H1 (cell line): Measurements from ENCODE around the gene ADGRG2. TPM values are rescaled to one million over a fixed set of nuclear protein-coding genes. Genes with fewer than 3 reads are reported as not detected.

Source experiments
- CTCF ChIA-PET: fragments of 300-600 bp; sonication (Branson Sonifier 250); formaldehyde crosslinking; loops from one replicate; lab custom pipeline; 2021; ENCODE audit not compliant: partially characterized antibody; lab: Charles Lee
- POLR2A ChIA-PET: fragments of 300-600 bp; sonication (Branson Sonifier 250); formaldehyde crosslinking; loops from one replicate; lab custom pipeline; 2021; ENCODE audit warnings: inconsistent platforms; ENCODE audit not compliant: partially characterized antibody; lab: Charles Lee
- DNase-seq, 2 experiments: peaks; one replicate each; pipeline versions ENCODE4 v3.0.0 to v3.0.0-alpha.2; 2010 to 2022; ENCODE audit warnings: low spot score in 2 of 2, low read depth in 1 of 2, mixed read lengths in 1 of 2
- FAIRE-seq: peaks from 2 replicates; lab custom pipeline; 2011; peaks lifted over from hg19 to GRCh38; lab: Jason Lieb, UNC
- H2AFZ ChIP-seq: 2 replicates; pipeline ENCODE4 v1.8.1; 2012; ENCODE audit warnings: low read length, inconsistent platforms
- H2AK5ac ChIP-seq: 2 replicates; pipeline ENCODE4 v1.6.1; 2013; ENCODE audit warnings: low read depth, low read length
- H2BK120ac ChIP-seq: replicated peaks from 2 replicates; pipeline ENCODE3; 2013; ENCODE audit warnings: low read depth, low read length, inconsistent platforms
- H2BK12ac ChIP-seq: 2 replicates; pipeline ENCODE4 v1.6.1; 2013; ENCODE audit warnings: low read depth, low read length
- H2BK15ac ChIP-seq: 2 replicates; pipeline ENCODE4 v1.6.1; 2013; ENCODE audit warnings: low read length
- H2BK20ac ChIP-seq: 2 replicates; pipeline ENCODE4 v1.6.1; 2013; ENCODE audit warnings: low read length
- H2BK5ac ChIP-seq: 2 replicates; pipeline ENCODE4 v1.6.1; 2013; ENCODE audit warnings: low read depth, low read length
- H3K14ac ChIP-seq: 2 replicates; pipeline ENCODE4 v1.6.1; 2013; ENCODE audit warnings: inconsistent platforms; ENCODE audit not compliant: insufficient read length
- H3K18ac ChIP-seq: 2 replicates; pipeline ENCODE4 v1.6.1; 2013; ENCODE audit warnings: low read length; ENCODE audit errors: extremely low read depth
- H3K23ac ChIP-seq: 2 replicates; pipeline ENCODE4 v1.6.1; 2013; ENCODE audit warnings: inconsistent platforms; ENCODE audit not compliant: insufficient read length
- H3K23me2 ChIP-seq: 2 replicates; pipeline ENCODE4 v1.6.1; 2013; ENCODE audit warnings: low read depth, low read length
- H3K27ac ChIP-seq: 2 replicates; pipeline ENCODE4 v1.6.1; 2011; ENCODE audit warnings: low read depth, low read length, inconsistent platforms
- H3K27me3 ChIP-seq, 4 experiments: replicated peaks in 1 of 4; 1 replicate in 1 of 4; 2 replicates in 3 of 4; pipeline versions ENCODE4 v1.6.1 to v1.8.1; 2011 to 2013; ENCODE audit warnings: low read length in 3 of 4, mild to moderate bottlenecking in 3 of 4, inconsistent platforms in 2 of 4, mixed read lengths in 2 of 4, moderate library complexity in 1 of 4; ENCODE audit not compliant: control insufficient read depth in 3 of 4, insufficient read depth in 3 of 4; ENCODE audit errors: extremely low read depth in 1 of 4
- H3K36me3 ChIP-seq, 4 experiments: 2 replicates each; pipeline versions ENCODE4 v1.6.1 to v1.8.1; 2011 to 2013; ENCODE audit warnings: mild to moderate bottlenecking in 4 of 4, low read length in 3 of 4, moderate library complexity in 2 of 4, control low read depth in 1 of 4, inconsistent platforms in 1 of 4; ENCODE audit not compliant: insufficient read depth in 4 of 4, control insufficient read depth in 2 of 4
- H3K4ac ChIP-seq: replicated peaks from 2 replicates; pipeline ENCODE3; 2013; ENCODE audit warnings: low read length, low read depth, mixed read lengths, inconsistent platforms; ENCODE audit not compliant: insufficient read length
- H3K4me1 ChIP-seq, 4 experiments: replicated peaks in 1 of 4; 1 replicate in 1 of 4; 2 replicates in 3 of 4; pipeline versions ENCODE4 v1.6.1 to v1.8.1; 2011 to 2013; ENCODE audit warnings: low read length in 3 of 4, inconsistent platforms in 2 of 4, mixed read lengths in 1 of 4; ENCODE audit not compliant: insufficient read depth in 4 of 4, control insufficient read depth in 3 of 4
- H3K4me2 ChIP-seq, 2 experiments: 2 replicates each; pipeline versions ENCODE4 v1.6.1 to v1.8.1; 2011 to 2013; ENCODE audit warnings: low read depth in 2 of 2, low read length in 2 of 2, control low read depth in 1 of 2, inconsistent platforms in 1 of 2, mild to moderate bottlenecking in 1 of 2; ENCODE audit not compliant: insufficient read depth in 1 of 2
- H3K4me3 ChIP-seq, 4 experiments: fragments of 200-600, 300-600 bp in 1 of 4; sonication (generic), shearing (Covaris generic), sonication (Bioruptor Twin) in 1 of 4; 2 replicates each; pipeline versions ENCODE4 v1.5.1 to v1.8.1; 2011 to 2016; ENCODE audit warnings: low read length in 4 of 4, low read depth in 3 of 4, control low read depth in 2 of 4, inconsistent platforms in 2 of 4, mild to moderate bottlenecking in 2 of 4, mixed read lengths in 1 of 4, moderate library complexity in 1 of 4; ENCODE audit not compliant: insufficient read depth in 2 of 4; ENCODE audit errors: extremely low read depth in 1 of 4
- H3K56ac ChIP-seq: replicated peaks from 2 replicates; pipeline ENCODE3; 2013; ENCODE audit warnings: low read depth, mild to moderate bottlenecking, mixed read lengths, low read length, inconsistent platforms; ENCODE audit not compliant: insufficient read length
- H3K79me1 ChIP-seq: 2 replicates; pipeline ENCODE4 v1.6.1; 2013; ENCODE audit warnings: low read depth, low read length, control low read depth
- H3K79me2 ChIP-seq, 2 experiments: 2 replicates each; pipeline versions ENCODE4 v1.6.1 to v1.8.1; 2012 to 2013; ENCODE audit warnings: low read length in 2 of 2, mild to moderate bottlenecking in 2 of 2, inconsistent platforms in 1 of 2; ENCODE audit not compliant: insufficient read depth in 2 of 2, control insufficient read depth in 1 of 2
- H3K9ac ChIP-seq, 4 experiments: replicated peaks in 1 of 4; 1 replicate in 1 of 4; 2 replicates in 3 of 4; pipeline versions ENCODE4 v1.6.1 to v1.8.1; 2011 to 2013; ENCODE audit warnings: low read depth in 3 of 4, low read length in 3 of 4, control low read depth in 2 of 4, mild to moderate bottlenecking in 2 of 4, moderate library complexity in 2 of 4, inconsistent platforms in 1 of 4; ENCODE audit errors: extremely low read depth in 1 of 4
- H3K9me3 ChIP-seq, 2 experiments: 2 replicates each; pipeline versions ENCODE4 v1.6.1 to v1.8.1; 2012 to 2013; ENCODE audit warnings: mild to moderate bottlenecking in 2 of 2, moderate library complexity in 2 of 2, control low read depth in 1 of 2, inconsistent platforms in 1 of 2, low read depth in 1 of 2, low read length in 1 of 2, mixed read lengths in 1 of 2; ENCODE audit not compliant: insufficient read depth in 2 of 2
- H4K20me1 ChIP-seq, 2 experiments: replicated peaks in 1 of 2; 2 replicates each; pipeline versions ENCODE3 to v1.8.1; 2011 to 2013; ENCODE audit warnings: inconsistent platforms in 2 of 2, low read length in 2 of 2, mild to moderate bottlenecking in 1 of 2; ENCODE audit not compliant: insufficient read depth in 2 of 2, control insufficient read depth in 1 of 2
- H4K5ac ChIP-seq: 2 replicates; pipeline ENCODE4 v1.6.1; 2013; ENCODE audit warnings: low read length, low read depth, mixed read lengths, inconsistent platforms; ENCODE audit not compliant: insufficient read length
- H4K8ac ChIP-seq: 2 replicates; pipeline ENCODE4 v1.8.0; 2013; ENCODE audit warnings: mild to moderate bottlenecking, moderate library complexity, low read length, inconsistent platforms; ENCODE audit not compliant: insufficient read depth; ENCODE audit errors: extremely low read depth
- H4K91ac ChIP-seq: replicated peaks from 2 replicates; pipeline ENCODE3; 2013; ENCODE audit warnings: low read length, mixed read lengths, inconsistent platforms; ENCODE audit not compliant: insufficient read length
- CREB1 ChIP-seq: IDR thresholded peaks from 2 replicates; pipeline ENCODE4 v1.6.1; 2012; ENCODE audit warnings: inconsistent platforms
- HDAC6 ChIP-seq: IDR thresholded peaks from one replicate; pipeline ENCODE4 v1.7.1; 2012; ENCODE audit warnings: low read depth, mild to moderate bottlenecking, inconsistent platforms, low read length, moderate library complexity
- NRF1 ChIP-seq: IDR thresholded peaks from 2 replicates; pipeline ENCODE4 v1.6.1; 2011; ENCODE audit warnings: mild to moderate bottlenecking, low read depth, low read length, improper control_type of control experiment
- RFX5 ChIP-seq: IDR thresholded peaks from 2 replicates; pipeline ENCODE4 v1.6.1; 2011; ENCODE audit warnings: low read depth, low read length, improper control_type of control experiment, borderline replicate concordance
- TEAD4 ChIP-seq: IDR thresholded peaks from 2 replicates; pipeline ENCODE4 v1.6.1; 2012; ENCODE audit warnings: low read depth, low read length, inconsistent platforms, mixed read lengths
- WGBS, 2 experiments: shearing (Covaris generic) in 1 of 2; methylation state at CpG; one replicate each; pipeline versions ENCODE4 v1.1.6 to v1.1.7; 2013 to 2015; ENCODE audit warnings: low lambda C conversion rate in 2 of 2, mixed read lengths in 2 of 2, inconsistent platforms in 1 of 2, low coverage in 1 of 2, missing lambda C conversion rate in 1 of 2; ENCODE audit not compliant: insufficient replicate concordance in 2 of 2, insufficient coverage in 1 of 2, insufficient read length in 1 of 2; ENCODE audit errors: extremely low coverage in 1 of 2, missing lambda C conversion rate in 1 of 2; 5-methylcytosine and 5-hydroxymethylcytosine counted together
- polyA plus RNA-seq, 7 experiments: library from polyadenylated mRNA; depleted of rRNA in 3 of 7; stranded (reverse) in 5 of 7; unstranded in 2 of 7; fragments of >200 nt in 5 of 7; fragments of 200-250 nt in 2 of 7; gene quantifications; 1 replicate in 5 of 7; 2 replicates in 1 of 7; 4 replicates in 1 of 7; pipeline versions ENCODE4 v1.2.1 to v1.2.3, GENCODE V29; 2011 to 2013; ENCODE audit warnings: missing spikeins in 2 of 7, mixed read lengths in 2 of 7
- total RNA-seq: library from RNA; stranded (reverse); fragmentation: NEBNext Ultra II Directional; extraction: Animal tissue kit (Norgen Biotek cat#: 25700); gene quantifications from 2 replicates; pipeline ENCODE4 v1.2.1, GENCODE V29; 2021

ADGRG2 gene
- total and polyA plus RNA-seq, 2 of the 8 experiments (the other 6 are each of a cell fraction or from before 2014, with no cell fraction given): 8.9 to 13.3 TPM

DNA sequence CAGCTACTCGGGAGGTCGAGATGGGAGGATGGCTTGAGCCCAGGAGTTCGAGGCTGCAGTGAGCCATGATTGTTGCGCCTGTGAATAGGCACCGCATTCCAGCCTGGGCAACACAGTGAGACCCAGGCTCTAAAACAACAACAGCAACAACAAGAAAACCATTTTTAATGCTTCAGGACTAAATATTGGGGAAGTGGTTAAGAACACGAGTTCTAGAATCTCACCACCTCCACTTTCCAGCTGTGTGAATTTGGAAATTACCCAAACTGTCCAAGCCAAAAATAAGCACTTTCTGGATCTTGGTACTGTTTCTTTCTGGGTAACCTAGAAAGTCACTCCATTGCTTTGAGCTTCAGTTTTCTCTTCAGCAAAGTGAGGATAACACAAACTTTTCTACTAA is 63.2 kb downstream of the ADGRG2 start:
- Histone ChIP-seq H2BK5ac (no peak overlapping the region), H2AK5ac (no peak overlapping the region), H2BK120ac (no peak overlapping the region), H3K27ac (no peak overlapping the region), H3K36me3 (no peaks in the 10 kb centered on the region), H3K4me3 (no peak overlapping the region), H3K14ac (no peak overlapping the region), H3K79me1 (no peaks in the 10 kb centered on the region), H3K4ac (no peak overlapping the region), H3K18ac (no peak overlapping the region), H2BK15ac (no peak overlapping the region), H2BK20ac (no peak overlapping the region), H3K23ac (no peak overlapping the region), H2AFZ (no peak overlapping the region), H3K79me2 (no peaks in the 10 kb centered on the region), H3K4me1 (no peaks in the 10 kb centered on the region), H3K56ac (no peak overlapping the region)
- POLR2A ChIA-PET: no interaction called here
- TF ChIP-seq HDAC6 (no peak), RFX5 (no peak), NRF1 (no peak), CREB1 (no peak), TEAD4 (no peak)
- TF ChIP-seq, all 59 proteins: peak for 0
- CTCF ChIA-PET: interaction anchor here (0.6 kb wide), 1 partner anchor 58 kb away, joined by 3 read pairs; no protein-coding TSS in a partner anchor
- WGBS, 2 experiments: 88% methylated on average over 6 of the region's 6 CpGs; no CpG with 5 or more reads in 1 of the 2 experiments
- Histone ChIP-seq H4K20me1 (no peaks in the 10 kb centered on the region), H4K5ac (no peak overlapping the region), H3K23me2 (no peaks in the 10 kb centered on the region), H3K27me3 (no peaks in the 10 kb centered on the region), H3K9ac (no peak overlapping the region), H2BK12ac (no peak overlapping the region), H4K91ac (no peak overlapping the region), H4K8ac (no peak overlapping the region), H3K4me2 (no peak overlapping the region), H3K9me3 (no peaks in the 10 kb centered on the region)
- no peak for DNase-seq
- no peak for FAIRE-seq
